Chondrocyte (in vitro differentiated cells): ENCODE data around the gene ZNF302. TPM values are rescaled to one million over a fixed set of nuclear protein-coding genes. Genes with fewer than 3 reads are reported as not detected.
"Not testable (repeated sequence)": the region's sequence is repeated elsewhere in the genome, so short reads cannot be mapped to it uniquely, and the experiment has no call there.

ENCODE experiments used
- DNase-seq: peaks from one replicate; pipeline ENCODE4 v3.0.0; 2021; ENCODE audit warnings: mixed read lengths, low spot score
- H3K27ac Mint-ChIP-seq: one replicate; pipeline ENCODE4 v1.8.0; 2021; ENCODE audit warnings: mild to moderate bottlenecking, moderate library complexity, mixed read lengths; ENCODE audit not compliant: unreplicated experiment
- H3K27me3 Mint-ChIP-seq: 2 replicates; pipeline ENCODE4 v1.8.0; 2021; ENCODE audit warnings: low read depth, mixed read lengths
- H3K36me3 Mint-ChIP-seq: 2 replicates; pipeline ENCODE4 v1.8.0; 2021; ENCODE audit warnings: low read depth, mixed read lengths
- H3K4me1 Mint-ChIP-seq: 2 replicates; pipeline ENCODE4 v1.8.0; 2021; ENCODE audit warnings: low read depth, mild to moderate bottlenecking, mixed read lengths
- H3K4me3 Mint-ChIP-seq: one replicate; pipeline ENCODE4 v1.8.0; 2021; ENCODE audit warnings: mild to moderate bottlenecking, moderate library complexity, mixed read lengths; ENCODE audit not compliant: unreplicated experiment
- H3K9me3 Mint-ChIP-seq: 2 replicates; pipeline ENCODE4 v1.8.0; 2021; ENCODE audit warnings: low read depth, mixed read lengths
- total RNA-seq: library from RNA; stranded (reverse); gene quantifications from 3 replicates; pipeline ENCODE4 v1.2.1, GENCODE V29; 2021
- TF ChIP-seq, protein P1 (sequence below): fragments of 200-600 bp; sonication (generic); IDR thresholded peaks from 2 replicates; pipeline ENCODE4 v1.5.0; 2021; ENCODE audit warnings: antibody characterized with exemption, mild to moderate bottlenecking, moderate library complexity

The ZNF302 gene
- total RNA-seq, 1 donor from 2014 or later = 23.3 TPM

- Mint-ChIP-seq H3K27me3 (no peaks in the 10 kb centered on the region), H3K4me3 (no peak overlapping the region), H3K36me3 (no peaks in the 10 kb centered on the region), H3K9me3 (peaks cover 3% of the 10 kb centered on the region), H3K4me1 (peaks cover 3% of the 10 kb centered on the region), H3K27ac (no peak overlapping the region)
- TF ChIP-seq, protein P1, sequence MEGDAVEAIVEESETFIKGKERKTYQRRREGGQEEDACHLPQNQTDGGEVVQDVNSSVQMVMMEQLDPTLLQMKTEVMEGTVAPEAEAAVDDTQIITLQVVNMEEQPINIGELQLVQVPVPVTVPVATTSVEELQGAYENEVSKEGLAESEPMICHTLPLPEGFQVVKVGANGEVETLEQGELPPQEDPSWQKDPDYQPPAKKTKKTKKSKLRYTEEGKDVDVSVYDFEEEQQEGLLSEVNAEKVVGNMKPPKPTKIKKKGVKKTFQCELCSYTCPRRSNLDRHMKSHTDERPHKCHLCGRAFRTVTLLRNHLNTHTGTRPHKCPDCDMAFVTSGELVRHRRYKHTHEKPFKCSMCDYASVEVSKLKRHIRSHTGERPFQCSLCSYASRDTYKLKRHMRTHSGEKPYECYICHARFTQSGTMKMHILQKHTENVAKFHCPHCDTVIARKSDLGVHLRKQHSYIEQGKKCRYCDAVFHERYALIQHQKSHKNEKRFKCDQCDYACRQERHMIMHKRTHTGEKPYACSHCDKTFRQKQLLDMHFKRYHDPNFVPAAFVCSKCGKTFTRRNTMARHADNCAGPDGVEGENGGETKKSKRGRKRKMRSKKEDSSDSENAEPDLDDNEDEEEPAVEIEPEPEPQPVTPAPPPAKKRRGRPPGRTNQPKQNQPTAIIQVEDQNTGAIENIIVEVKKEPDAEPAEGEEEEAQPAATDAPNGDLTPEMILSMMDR = no peak
- DNase-seq = no peak
Measured at GRCh38 chr19:34666958-34667265, 10.6 kb upstream of the ZNF302 start.

DNA sequence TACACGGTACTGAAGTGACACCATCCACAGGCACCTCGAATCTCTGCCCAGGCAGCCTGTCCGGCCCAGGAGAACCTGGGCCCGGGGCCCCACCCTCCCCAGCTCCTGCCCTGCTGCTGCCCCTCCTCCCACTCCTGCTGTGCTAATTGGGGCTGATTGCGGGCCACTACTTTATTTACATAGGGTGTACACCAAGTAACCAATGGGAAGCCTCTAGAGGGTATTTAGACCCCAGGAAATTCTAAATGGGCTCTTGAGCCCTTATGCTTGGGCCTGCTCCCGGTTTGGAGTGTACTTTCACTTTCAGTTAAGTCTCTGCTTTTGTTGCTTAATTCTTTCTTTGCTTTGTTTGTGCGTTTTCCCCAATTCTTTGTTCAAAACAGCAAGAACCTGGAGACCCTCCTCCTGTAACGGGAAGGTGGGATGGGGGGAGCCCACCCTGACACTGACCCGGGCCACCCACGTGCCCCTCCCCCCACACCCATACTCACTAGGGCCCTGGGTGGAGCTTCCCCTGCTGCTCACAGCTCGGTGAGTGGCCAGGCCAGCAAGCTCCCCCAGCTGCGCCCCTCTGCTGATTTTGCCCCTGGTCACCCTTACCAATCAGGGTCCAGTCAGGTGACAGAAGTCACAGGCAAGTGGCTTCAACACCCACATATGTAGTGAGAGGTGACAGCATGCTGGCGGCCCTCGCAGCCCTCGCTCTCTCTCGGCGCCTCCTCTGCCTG, 10.0 kb upstream of the ZNF302 start:
- Mint-ChIP-seq H3K4me1 (peaks cover 3% of the 10 kb centered on the region), H3K4me3 (peak overlapping the region; percentile 54), H3K27me3 (no peaks in the 10 kb centered on the region), H3K9me3 (peaks cover 4% of the 10 kb centered on the region), H3K36me3 (no peaks in the 10 kb centered on the region), H3K27ac (no peak overlapping the region)
- TF ChIP-seq, protein P1 = no peak
- DNase-seq = no peak

- H3K36me3 Mint-ChIP-seq, H3K4me1 Mint-ChIP-seq, DNase-seq, H3K4me3 Mint-ChIP-seq, H3K27ac Mint-ChIP-seq, H3K27me3 Mint-ChIP-seq, H3K9me3 Mint-ChIP-seq: not testable (repeated sequence)
Measured at GRCh38 chr19:34668077-34668689, 9.3 kb upstream of the ZNF302 start.

DNA sequence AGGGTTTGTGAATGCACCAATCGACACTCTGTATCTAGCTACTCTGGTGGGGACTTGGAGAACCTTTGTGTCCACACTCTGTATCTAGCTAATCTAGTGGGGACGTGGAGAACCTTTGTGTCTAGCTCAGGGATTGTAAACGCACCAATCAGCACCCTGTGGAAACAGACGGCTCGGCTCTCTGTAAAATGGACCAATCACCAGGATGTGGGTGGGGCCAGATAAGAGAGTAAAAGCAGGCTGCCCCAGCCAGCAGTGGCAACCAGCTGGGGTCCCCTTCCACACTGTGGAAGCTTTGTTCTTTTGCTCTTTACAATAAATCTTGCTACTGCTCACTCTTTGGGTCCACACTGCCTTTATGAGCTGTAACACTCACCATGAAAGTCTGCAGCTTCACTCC, 8.8 kb upstream of the ZNF302 start:
- not testable (repeated sequence) for H3K36me3 Mint-ChIP-seq, H3K4me3 Mint-ChIP-seq, DNase-seq, H3K4me1 Mint-ChIP-seq, H3K27ac Mint-ChIP-seq, H3K27me3 Mint-ChIP-seq, H3K9me3 Mint-ChIP-seq

DNA sequence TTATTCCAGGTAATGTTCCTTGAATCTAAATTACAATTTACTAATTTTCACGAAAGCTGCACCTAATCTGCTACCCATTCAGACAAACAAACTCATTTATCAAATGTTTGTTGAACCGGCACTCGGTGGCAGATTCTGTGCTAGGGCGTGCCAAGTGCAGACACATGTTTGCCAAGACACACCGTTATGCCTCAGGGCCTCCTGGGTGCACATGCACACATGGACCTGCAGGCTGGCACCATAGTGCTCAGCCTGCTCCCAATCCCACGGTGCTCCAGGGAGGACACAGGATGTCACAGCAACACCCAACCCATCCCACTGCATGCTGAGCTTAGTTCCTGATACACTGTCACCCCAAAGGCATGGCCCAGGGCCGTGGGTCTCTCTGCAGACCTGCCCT, 8.2 kb upstream of the ZNF302 start:
- TF ChIP-seq, protein P1 = no peak
- Mint-ChIP-seq H3K9me3 (peaks cover 7% of the 10 kb centered on the region), H3K36me3 (no peaks in the 10 kb centered on the region), H3K27ac (no peak overlapping the region), H3K27me3 (no peaks in the 10 kb centered on the region), H3K4me3 (no peak overlapping the region), H3K4me1 (peaks cover 3% of the 10 kb centered on the region)
- DNase-seq = no peak

DNA sequence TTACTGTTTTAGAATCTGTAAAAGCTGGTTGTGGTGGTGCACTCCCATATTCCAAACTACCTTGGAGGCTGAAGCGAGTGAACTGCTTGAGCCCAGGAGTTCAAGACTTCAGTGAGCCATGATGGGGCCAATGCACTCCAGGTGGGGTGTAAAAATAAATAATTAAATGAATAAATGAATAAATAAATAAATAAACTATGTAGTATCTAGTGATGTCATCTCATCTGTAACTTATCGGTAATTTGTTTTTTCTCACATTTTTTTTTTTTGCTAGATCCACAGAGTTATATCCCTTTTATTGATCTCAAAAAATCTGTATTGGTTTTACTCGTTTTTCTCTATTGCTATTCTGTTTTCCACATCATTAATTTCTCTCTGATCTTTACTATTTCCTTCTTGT, 5.5 kb upstream of the ZNF302 start:
- Mint-ChIP-seq H3K4me1 (peaks cover 11% of the 10 kb centered on the region), H3K36me3 (peaks cover 3% of the 10 kb centered on the region), H3K27ac (no peak overlapping the region), H3K27me3 (no peaks in the 10 kb centered on the region), H3K9me3 (peaks cover 13% of the 10 kb centered on the region), H3K4me3 (no peak overlapping the region)
- TF ChIP-seq, protein P1 = no peak
- DNase-seq = no peak
